ENCODE data around the gene GPATCH1.

GRCh38 chr19:33071887-33072286 is 9.1 kb upstream of the GPATCH1 start:
- TF ChIP-seq CTCF (IDR thresholded peaks at IDR 0.05) (no peak), POLR2A (IDR thresholded peaks at IDR 0.05) (no peak)
